WTC11 (cell line): Measurements from ENCODE around the gene ITGAV.

Experiments used
- CREB1 ChIP-seq: sonication (generic); formaldehyde crosslinking; IDR thresholded peaks from 2 replicates; pipeline ENCODE4 v1.8.0; 2023; ENCODE audit warnings: mild to moderate bottlenecking, missing genetic modification reagents
- EMX1 ChIP-seq: fragments of 250-450 bp; sonication (Bioruptor Pico); IDR thresholded peaks from 2 replicates; pipeline ENCODE4 v1.8.0; 2021; ENCODE audit warnings: mild to moderate bottlenecking
- ZNF317 ChIP-seq: sonication (generic); formaldehyde crosslinking; IDR thresholded peaks from 2 replicates; pipeline ENCODE4 v1.8.1; 2023; ENCODE audit warnings: low read depth, mild to moderate bottlenecking, moderate library complexity, missing genetic modification reagents, borderline replicate concordance
- TF ChIP-seq, protein P1 (sequence below): fragments of 200-600 bp; IDR thresholded peaks from 2 replicates; pipeline ENCODE4 v1.8.0; 2022; ENCODE audit warnings: antibody characterized with exemption
- TF ChIP-seq, protein P2 (sequence below): sonication (generic); formaldehyde crosslinking; IDR thresholded peaks from 2 replicates; pipeline ENCODE4 v1.8.0; 2022; ENCODE audit warnings: mild to moderate bottlenecking, missing genetic modification reagents
- TF ChIP-seq, protein P3 (sequence below): sonication (generic); formaldehyde crosslinking; IDR thresholded peaks from 2 replicates; pipeline ENCODE4 v1.8.1; 2022; ENCODE audit warnings: low read depth, mild to moderate bottlenecking, moderate library complexity, missing genetic modification reagents, borderline replicate concordance

DNA sequence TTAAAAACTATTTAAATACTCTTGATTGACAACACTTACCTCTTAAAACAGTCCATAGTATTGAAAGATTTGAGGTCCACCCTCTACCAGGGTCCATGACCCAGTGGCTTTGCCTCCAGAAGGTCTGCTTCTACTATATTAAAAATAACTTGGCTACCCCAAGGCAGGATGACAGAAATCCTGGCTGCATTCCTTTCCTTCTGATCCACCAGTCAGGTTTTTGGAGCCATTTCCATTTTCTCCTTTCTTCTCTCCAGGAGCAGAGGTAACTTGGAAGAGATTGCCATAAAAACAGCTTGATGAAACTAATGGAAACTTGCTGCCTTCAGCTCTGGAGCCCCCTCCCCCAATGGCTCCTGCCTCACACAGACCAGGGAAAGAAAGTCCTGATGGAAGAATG, 101.4 kb downstream of the ITGAV start:
- no peak for TF ChIP-seq EMX1 (CRISPR knock-in tag)
- TF ChIP-seq, protein P1, sequence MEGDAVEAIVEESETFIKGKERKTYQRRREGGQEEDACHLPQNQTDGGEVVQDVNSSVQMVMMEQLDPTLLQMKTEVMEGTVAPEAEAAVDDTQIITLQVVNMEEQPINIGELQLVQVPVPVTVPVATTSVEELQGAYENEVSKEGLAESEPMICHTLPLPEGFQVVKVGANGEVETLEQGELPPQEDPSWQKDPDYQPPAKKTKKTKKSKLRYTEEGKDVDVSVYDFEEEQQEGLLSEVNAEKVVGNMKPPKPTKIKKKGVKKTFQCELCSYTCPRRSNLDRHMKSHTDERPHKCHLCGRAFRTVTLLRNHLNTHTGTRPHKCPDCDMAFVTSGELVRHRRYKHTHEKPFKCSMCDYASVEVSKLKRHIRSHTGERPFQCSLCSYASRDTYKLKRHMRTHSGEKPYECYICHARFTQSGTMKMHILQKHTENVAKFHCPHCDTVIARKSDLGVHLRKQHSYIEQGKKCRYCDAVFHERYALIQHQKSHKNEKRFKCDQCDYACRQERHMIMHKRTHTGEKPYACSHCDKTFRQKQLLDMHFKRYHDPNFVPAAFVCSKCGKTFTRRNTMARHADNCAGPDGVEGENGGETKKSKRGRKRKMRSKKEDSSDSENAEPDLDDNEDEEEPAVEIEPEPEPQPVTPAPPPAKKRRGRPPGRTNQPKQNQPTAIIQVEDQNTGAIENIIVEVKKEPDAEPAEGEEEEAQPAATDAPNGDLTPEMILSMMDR, result no peak
- TF ChIP-seq ZNF317 (CRISPR knock-in tag), result no peak
- TF ChIP-seq, protein P2, sequence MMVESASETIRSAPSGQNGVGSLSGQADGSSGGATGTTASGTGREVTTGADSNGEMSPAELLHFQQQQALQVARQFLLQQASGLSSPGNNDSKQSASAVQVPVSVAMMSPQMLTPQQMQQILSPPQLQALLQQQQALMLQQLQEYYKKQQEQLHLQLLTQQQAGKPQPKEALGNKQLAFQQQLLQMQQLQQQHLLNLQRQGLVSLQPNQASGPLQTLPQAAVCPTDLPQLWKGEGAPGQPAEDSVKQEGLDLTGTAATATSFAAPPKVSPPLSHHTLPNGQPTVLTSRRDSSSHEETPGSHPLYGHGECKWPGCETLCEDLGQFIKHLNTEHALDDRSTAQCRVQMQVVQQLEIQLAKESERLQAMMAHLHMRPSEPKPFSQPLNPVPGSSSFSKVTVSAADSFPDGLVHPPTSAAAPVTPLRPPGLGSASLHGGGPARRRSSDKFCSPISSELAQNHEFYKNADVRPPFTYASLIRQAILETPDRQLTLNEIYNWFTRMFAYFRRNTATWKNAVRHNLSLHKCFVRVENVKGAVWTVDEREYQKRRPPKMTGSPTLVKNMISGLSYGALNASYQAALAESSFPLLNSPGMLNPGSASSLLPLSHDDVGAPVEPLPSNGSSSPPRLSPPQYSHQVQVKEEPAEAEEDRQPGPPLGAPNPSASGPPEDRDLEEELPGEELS (CRISPR knock-in tag), result no peak
- TF ChIP-seq, protein P3, sequence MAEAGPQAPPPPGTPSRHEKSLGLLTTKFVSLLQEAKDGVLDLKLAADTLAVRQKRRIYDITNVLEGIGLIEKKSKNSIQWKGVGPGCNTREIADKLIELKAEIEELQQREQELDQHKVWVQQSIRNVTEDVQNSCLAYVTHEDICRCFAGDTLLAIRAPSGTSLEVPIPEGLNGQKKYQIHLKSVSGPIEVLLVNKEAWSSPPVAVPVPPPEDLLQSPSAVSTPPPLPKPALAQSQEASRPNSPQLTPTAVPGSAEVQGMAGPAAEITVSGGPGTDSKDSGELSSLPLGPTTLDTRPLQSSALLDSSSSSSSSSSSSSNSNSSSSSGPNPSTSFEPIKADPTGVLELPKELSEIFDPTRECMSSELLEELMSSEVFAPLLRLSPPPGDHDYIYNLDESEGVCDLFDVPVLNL (CRISPR knock-in tag), result no peak
- TF ChIP-seq CREB1 (CRISPR knock-in tag), result no peak
